ENCODE measurements around the gene MAFB. TPM values are rescaled to one million over a fixed set of nuclear protein-coding genes. Genes with fewer than 3 reads are reported as not detected.

MAFB gene
- total and polyA plus RNA-seq, 4 donors = 7.7 to 161 (median 41.3) TPM

DNA sequence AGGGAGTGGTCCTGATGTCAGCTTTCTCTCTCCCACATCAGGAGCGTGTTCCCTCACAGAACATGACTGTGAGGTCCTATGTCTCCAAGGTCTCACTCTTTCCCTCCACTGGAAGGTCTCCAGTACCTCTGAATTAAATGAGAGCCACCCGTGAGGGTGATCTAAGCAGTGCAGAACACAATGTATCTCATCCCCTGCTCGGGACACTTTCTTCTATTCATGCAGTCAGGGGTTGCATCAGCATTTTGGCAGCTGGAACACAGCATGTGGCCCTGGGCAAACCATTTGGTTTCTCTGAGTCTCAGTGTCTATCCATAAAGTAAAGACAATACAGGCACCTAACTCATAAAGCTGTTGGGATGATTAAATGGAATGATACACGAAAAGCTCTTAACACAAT, 34.2 kb downstream of the MAFB start:
- no peaks in the 10 kb centered on the region for H3K36me3 ChIP-seq (ENCODE audit: control insufficient read depth in 4 of 4, insufficient read depth in 4 of 4, low read length in 4 of 4)
- no peaks in the 10 kb centered on the region for H3K27me3 ChIP-seq (ENCODE audit: control insufficient read depth in 3 of 3, insufficient read depth in 3 of 3, low read length in 2 of 3)
- TF ChIP-seq, protein P1, sequence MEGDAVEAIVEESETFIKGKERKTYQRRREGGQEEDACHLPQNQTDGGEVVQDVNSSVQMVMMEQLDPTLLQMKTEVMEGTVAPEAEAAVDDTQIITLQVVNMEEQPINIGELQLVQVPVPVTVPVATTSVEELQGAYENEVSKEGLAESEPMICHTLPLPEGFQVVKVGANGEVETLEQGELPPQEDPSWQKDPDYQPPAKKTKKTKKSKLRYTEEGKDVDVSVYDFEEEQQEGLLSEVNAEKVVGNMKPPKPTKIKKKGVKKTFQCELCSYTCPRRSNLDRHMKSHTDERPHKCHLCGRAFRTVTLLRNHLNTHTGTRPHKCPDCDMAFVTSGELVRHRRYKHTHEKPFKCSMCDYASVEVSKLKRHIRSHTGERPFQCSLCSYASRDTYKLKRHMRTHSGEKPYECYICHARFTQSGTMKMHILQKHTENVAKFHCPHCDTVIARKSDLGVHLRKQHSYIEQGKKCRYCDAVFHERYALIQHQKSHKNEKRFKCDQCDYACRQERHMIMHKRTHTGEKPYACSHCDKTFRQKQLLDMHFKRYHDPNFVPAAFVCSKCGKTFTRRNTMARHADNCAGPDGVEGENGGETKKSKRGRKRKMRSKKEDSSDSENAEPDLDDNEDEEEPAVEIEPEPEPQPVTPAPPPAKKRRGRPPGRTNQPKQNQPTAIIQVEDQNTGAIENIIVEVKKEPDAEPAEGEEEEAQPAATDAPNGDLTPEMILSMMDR (IDR thresholded peaks at IDR 0.05; ENCODE audit: control extremely low read depth, extremely low read depth) = no peak
- no peaks in the 10 kb centered on the region for H3K9me3 ChIP-seq (ENCODE audit: control insufficient read depth in 4 of 4, insufficient read depth in 3 of 4, low read length in 3 of 4)
- H3K9ac ChIP-seq (ENCODE audit: insufficient read depth in 1 of 2, low read length in 2 of 2) = no peak overlapping the region
- WGBS, 2 donors = 84 to 88% methylated on average over 4 of the region's 4 CpGs
- ATAC-seq (ENCODE audit: insufficient read depth, low FRiP score) (no peak), DNase-seq (peak in 1 of 3 donors; percentile 38)
- peaks cover 0 to 11% (median 2%) of the 10 kb centered on the region in 5 donors for H3K4me1 ChIP-seq (ENCODE audit: control insufficient read depth in 5 of 5, insufficient read depth in 5 of 5, low read length in 5 of 5)
- H3K4me3 ChIP-seq = no peak overlapping the region
- no peak overlapping the region for H3K27ac ChIP-seq (ENCODE audit: low read depth in 1 of 2, low read length in 1 of 2)

GRCh38 chr20:40652441-40652987, 36.5 kb downstream of the MAFB start:
- Histone ChIP-seq H3K27me3 (ENCODE audit: control insufficient read depth in 3 of 3, insufficient read depth in 3 of 3, low read length in 2 of 3) (no peaks in the 10 kb centered on the region), H3K9ac (ENCODE audit: insufficient read depth in 1 of 2, low read length in 2 of 2) (no peak overlapping the region), H3K27ac (ENCODE audit: low read depth in 1 of 2, low read length in 1 of 2) (no peak overlapping the region), H3K36me3 (ENCODE audit: control insufficient read depth in 4 of 4, insufficient read depth in 4 of 4, low read length in 4 of 4) (no peaks in the 10 kb centered on the region), H3K4me3 (no peak overlapping the region), H3K9me3 (ENCODE audit: control insufficient read depth in 4 of 4, insufficient read depth in 3 of 4, low read length in 3 of 4) (no peaks in the 10 kb centered on the region), H3K4me1 (ENCODE audit: control insufficient read depth in 5 of 5, insufficient read depth in 5 of 5, low read length in 5 of 5) (peaks cover 0 to 9% (median 2%) of the 10 kb centered on the region in 5 donors)
- DNase-seq (no peak), ATAC-seq (ENCODE audit: insufficient read depth, low FRiP score) (no peak)
- WGBS, 2 donors = 86 to 88% methylated on average over 8 of the region's 8 CpGs
- TF ChIP-seq, protein P1 (IDR thresholded peaks at IDR 0.05; ENCODE audit: control extremely low read depth, extremely low read depth) = no peak

- Histone ChIP-seq H3K27ac (ENCODE audit: low read depth in 1 of 2, low read length in 1 of 2) (no peak overlapping the region), H3K36me3 (ENCODE audit: control insufficient read depth in 4 of 4, insufficient read depth in 4 of 4, low read length in 4 of 4) (no peaks in the 10 kb centered on the region), H3K4me1 (ENCODE audit: control insufficient read depth in 5 of 5, insufficient read depth in 5 of 5, low read length in 5 of 5) (peaks cover 0 to 16% (median 9%) of the 10 kb centered on the region in 5 donors), H3K9me3 (ENCODE audit: control insufficient read depth in 4 of 4, insufficient read depth in 3 of 4, low read length in 3 of 4) (no peaks in the 10 kb centered on the region), H3K4me3 (no peak overlapping the region), H3K9ac (ENCODE audit: insufficient read depth in 1 of 2, low read length in 2 of 2) (no peak overlapping the region), H3K27me3 (ENCODE audit: control insufficient read depth in 3 of 3, insufficient read depth in 3 of 3, low read length in 2 of 3) (no peaks in the 10 kb centered on the region)
- 62 to 78% methylated on average over 2 of the region's 2 CpGs for WGBS, 2 donors
- DNase-seq (no peak), ATAC-seq (ENCODE audit: insufficient read depth, low FRiP score) (no peak)
- TF ChIP-seq, protein P1 (IDR thresholded peaks at IDR 0.05; ENCODE audit: control extremely low read depth, extremely low read depth) = no peak
These were observed 37.9 kb downstream of the MAFB start for GRCh38 chr20:40651151-40651550.

- Histone ChIP-seq H3K4me3 (no peak overlapping the region), H3K9ac (ENCODE audit: insufficient read depth in 1 of 2, low read length in 2 of 2) (no peak overlapping the region), H3K36me3 (ENCODE audit: control insufficient read depth in 4 of 4, insufficient read depth in 4 of 4, low read length in 4 of 4) (no peaks in the 10 kb centered on the region), H3K27ac (ENCODE audit: low read depth in 1 of 2, low read length in 1 of 2) (no peak overlapping the region), H3K9me3 (ENCODE audit: control insufficient read depth in 4 of 4, insufficient read depth in 3 of 4, low read length in 3 of 4) (no peaks in the 10 kb centered on the region), H3K27me3 (ENCODE audit: control insufficient read depth in 3 of 3, insufficient read depth in 3 of 3, low read length in 2 of 3) (no peaks in the 10 kb centered on the region), H3K4me1 (ENCODE audit: control insufficient read depth in 5 of 5, insufficient read depth in 5 of 5, low read length in 5 of 5) (peaks cover 0 to 18% (median 12%) of the 10 kb centered on the region in 5 donors)
- peak; percentile 42 to 65 (median 44) for DNase-seq
- TF ChIP-seq, protein P1 (IDR thresholded peaks at IDR 0.05; ENCODE audit: control extremely low read depth, extremely low read depth) = no peak
- WGBS, 2 donors = 57 to 72% methylated on average over 4 of the region's 4 CpGs
- no peak for ATAC-seq (ENCODE audit: insufficient read depth, low FRiP score)
These were observed 38.3 kb downstream of the MAFB start for GRCh38 chr20:40650707-40651106.
